ENCODE data around the gene KAT2B.

The KAT2B gene

DNA sequence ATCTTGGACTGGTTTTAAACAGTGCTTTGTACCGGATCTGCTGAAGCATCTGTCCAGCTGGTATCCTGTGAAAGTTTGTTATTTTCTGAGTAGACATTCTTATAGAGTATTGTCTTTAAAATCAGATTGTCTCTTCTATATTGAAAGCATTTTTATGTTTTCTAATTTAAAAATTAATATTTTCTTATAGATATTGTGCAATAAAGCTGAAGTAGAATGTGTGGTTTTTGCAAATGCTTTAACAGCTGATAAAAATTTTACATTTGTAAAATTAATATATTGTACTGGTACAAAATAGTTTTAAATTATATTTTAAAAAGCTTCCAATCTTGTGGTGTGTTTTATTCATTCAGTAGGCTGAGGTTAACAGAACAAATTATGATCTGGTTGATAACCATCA lies 113.8 kb downstream of the KAT2B start:
- DNase-seq, result no peak

GRCh38 chr3:20154928-20155327 lies 114.7 kb downstream of the KAT2B start:
- DNase-seq, result no peak

DNA sequence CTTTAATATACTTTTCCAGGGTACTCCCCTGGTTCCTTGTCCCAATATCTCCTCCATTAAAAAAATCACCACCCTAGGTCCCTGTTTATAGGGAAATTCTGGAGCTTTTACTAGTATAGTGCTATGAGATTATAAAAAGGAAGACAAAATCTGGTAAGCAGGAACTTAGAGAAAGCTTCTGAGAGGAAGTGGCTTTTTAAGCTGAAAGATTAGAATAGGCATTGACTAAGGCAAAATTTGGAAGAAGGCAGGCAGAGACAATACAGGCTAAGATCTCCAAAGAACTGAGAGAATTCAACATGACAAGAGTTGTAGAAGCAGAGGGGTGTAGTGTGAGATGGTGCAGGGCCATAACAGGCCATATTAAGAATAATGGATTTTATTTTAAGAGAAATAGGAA lies 120.0 kb downstream of the KAT2B start:
- DNase-seq, result no peak

DNA sequence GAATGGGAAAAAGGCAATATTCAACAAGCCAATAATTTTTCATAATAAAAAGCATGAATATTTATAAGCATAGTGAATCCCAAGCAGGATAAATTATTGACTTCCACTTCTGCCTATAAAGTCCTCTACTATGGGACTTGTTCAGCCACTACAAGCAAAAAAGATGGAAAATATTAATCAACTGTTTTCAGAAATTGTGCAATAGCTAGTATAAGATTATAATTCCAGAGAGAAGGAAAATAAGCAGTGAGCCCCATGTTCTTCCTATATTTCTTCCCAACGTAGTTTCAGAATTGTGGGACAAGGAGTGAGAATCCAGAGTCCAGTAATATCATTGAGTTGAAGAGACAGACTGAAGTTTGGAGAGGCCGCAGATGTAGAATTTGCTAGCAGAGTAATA lies 121.5 kb downstream of the KAT2B start:
- DNase-seq, result no peak

DNA sequence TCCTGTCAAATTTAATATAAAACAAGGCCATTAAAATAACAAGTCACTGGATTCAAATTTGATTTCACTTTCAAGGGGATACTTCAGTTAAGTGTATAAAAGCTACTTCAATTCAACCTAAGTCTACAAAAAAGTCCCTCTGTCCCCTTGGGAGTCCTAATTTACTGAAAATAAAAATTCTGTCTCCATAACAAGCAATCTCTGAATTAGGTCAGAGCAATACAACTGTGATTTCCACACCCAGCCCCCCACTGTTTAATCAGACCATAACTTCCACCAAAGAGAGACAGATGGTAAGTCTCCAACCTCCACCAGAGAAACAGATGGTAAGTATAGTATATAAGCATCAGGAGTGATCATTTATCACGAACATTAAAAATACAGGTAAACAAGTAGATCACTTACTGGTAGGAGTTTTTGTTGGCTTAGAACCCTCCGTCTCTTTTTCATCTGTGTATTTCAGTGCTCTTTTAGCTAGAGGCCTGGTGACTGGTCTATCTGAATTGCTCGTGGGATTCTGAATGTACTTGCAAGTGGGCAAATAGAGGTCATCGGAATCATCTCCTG lies 133.7 kb downstream of the KAT2B start:
- no peak for DNase-seq

DNA sequence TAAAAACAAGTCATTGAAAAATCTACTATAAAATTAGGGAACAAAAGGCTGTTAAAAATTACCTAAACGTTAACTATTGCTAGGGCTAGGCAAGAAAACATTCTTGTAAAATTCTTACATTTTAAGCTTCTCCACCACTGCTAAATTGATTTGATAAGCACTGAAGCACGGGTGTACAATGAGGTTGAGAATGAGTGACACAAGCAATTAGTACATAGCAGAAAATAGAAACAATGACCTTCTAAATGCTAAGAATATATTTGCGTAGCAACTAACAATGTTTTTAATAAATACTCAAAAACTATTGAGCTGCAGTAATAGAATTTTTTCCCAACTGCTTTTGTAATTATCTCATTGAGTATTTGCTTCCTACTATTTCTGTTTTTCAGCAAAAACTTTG lies 141.0 kb downstream of the KAT2B start:
- DNase-seq, result no peak

DNA sequence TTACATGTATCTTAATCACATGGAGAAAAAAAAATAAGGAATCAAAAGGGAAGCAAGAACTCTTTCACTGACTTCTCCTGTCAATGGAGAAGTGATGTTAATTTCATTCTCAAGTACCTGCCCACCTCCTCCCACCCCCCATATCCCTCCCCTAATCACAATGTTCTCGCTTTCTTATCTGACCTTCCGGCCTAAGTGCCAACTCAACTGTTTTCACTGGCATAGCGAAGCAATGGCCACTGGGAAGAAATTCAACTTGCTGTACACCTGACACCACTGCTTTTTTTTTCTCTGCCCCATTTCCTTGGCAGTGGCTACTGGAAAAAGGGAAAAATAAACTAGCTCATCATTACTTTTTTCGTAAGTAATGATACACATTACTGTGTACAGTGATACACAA lies 142.0 kb downstream of the KAT2B start:
- DNase-seq, result no peak

DNA sequence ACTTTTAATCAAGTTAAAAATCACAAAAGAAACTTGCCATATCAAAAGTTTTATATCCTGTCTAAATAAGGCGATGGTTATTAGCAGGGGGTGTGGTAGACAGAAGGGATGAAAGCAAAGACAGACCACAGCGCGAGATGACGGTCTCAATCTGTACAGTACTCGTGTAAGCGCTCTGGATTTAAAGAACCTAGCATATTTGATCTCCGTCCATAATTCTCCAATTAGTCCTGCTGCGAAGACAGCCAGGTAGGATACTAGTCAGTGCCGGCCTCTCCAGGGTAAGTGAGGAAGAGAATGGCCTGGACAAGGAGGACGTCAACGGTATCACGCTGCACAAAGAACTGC lies 145.1 kb downstream of the KAT2B start:
- peak; percentile 5 for DNase-seq

- peak; percentile 96 for DNase-seq
These were observed 145.7 kb downstream of the KAT2B start, which contains the start of gene SGO1 for GRCh38 chr3:20185679-20186599. Gene SGO1, minus strand, starts transcription at chr3:20186206. Its CDS starts 2,179 bp downstream, at chr3:20184027.

DNA sequence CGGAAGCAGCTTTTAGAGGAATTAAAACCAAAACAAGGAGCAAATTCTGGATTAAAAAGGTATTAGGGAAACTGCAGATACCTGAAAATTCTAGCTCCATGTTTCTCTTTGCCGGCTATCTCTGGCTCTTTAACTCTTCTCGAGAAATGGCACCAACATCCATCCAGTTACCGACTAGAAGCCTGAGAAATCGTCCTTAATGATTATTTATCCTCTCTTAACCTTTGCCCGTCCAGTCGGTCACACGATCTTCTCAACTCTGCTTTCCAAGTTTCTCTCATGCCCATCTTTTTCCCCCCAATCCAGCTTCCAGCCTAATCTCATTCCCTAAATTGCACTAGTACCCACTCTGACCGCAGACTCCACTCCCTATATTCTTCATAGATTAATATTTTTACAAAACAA lies 146.4 kb downstream of the KAT2B start:
- DNase-seq, result no peak

DNA sequence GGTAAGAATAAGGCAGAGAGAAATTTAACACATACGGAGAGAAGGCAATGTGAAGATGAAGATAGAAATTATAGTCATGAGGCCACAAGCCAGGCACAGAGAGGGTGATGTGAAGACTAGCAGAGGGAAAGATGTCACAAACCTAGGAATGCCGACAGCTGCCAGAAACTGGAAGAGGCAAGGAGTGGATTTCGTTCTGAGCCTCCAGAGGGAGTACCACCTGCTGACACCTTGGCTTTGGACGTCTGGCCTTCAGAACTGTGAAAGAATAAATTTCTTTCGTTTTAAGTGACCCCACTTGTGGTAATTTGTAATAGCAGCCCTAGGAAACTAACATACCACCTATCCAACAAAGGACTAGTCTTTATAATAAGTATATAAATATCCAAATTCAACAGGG lies 150.7 kb downstream of the KAT2B start:
- DNase-seq, result peak; percentile 1

DNA sequence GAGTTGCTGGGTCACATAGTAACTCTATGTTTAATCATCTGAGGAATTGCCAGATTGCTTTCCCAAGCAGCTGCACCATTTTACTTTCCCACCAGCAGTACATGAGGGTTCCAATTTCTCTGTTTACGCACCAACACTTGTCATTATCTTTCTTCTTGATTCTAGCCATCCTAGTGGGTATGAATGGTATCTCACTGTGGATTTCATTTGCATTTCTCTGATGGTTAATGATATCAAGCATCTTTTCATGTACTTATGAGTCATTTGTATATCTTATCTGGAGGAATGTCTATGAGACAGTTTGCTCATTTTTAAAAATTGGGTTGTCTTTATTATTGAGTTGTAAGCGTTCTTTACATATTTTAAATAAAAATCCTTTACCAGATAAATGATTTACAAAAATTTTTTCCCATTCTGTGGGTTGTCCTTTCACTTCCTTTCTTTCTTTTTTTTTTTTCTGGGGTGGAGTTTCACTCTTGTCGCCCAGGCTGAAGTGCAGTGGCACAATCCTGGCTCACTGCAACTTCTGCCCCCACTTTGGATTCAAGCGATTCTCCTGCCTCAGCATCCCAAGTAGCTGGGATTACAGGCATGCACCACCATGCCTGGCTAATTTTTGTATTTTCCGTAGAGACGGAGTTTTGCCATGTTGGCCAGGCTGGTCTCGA lies 154.7 kb downstream of the KAT2B start:
- DNase-seq, result no peak

DNA sequence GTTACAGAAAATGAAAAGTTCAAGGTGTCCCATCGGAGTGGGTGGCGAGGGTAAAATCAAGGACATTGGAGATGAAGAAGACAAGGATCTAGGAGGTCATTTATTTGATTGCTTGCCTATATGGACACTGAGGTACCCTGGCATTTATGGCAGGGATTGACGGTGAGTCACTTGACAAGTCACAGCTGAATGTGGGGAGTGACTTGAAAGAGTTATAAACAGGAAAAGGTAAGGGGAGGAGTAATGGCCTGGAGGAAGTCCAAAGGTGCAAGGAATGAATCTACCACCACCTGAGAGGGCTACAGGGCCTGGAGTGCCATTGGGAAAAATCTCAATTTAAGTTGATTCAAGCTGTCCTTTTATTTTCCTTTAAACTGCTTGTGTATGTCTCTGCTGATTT lies 157.5 kb downstream of the KAT2B start:
- DNase-seq, result no peak

DNA sequence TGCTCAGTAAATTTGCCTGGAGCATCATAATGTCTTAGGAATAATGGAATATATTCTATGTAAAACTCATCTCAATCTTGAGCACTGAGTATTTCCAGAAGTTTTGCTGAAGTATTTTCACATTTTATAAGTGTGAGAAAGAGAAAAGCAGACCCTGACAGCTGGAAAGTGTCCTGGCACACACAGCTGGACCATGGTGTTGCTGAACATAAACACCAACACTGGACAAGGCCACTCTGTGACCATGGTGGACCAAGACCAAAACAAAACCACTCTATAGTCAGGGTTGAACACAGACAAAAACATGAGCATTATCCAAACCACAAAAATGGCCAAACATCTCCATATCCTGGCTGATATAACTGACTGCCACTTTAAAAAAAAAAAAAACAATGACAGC lies 160.9 kb downstream of the KAT2B start:
- no peak for DNase-seq

All from HCEC 1CT (cell line).